ENCODE data around the gene LCP2. TPM values are rescaled to one million over a fixed set of nuclear protein-coding genes. Genes with fewer than 3 reads are reported as not detected.

LCP2 gene
- polyA plus RNA-seq, 3 donors: 2.7 to 3.1 (median 3.0) TPM

DNA sequence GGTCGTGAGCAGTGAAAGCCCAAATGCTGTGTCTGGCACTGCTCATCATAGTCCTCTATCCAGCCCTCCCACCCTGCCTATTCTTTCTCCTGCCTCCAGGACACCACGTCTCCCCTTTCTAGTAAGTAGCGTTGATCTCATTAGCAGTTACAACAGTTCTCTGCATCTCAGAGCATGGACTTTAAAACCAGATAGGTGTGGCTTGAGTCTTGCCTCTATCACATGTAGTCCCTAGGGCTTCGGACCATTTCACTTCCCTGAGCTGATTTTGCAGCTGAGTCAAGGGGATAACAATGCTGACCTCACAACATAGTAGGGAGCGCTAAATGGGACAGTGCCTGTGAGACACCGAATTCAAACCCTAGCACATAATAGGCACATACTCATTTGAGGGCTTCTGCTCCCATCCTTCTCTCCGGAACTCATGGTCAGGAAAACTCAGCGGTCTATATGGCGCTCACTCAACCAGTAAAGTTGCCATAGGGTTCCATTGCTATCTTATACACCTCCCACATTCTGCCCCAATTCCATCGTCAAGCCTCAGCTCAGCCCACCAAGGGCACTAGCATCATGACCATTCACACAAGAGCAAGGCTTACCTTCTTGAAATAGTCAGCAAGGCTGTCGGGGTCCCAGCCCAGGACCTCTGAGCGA, 515 bp downstream of the LCP2 start:
- no peak for DNase-seq

- no peak for DNase-seq
These were observed 1.3 kb downstream of the LCP2 start for GRCh38 chr5:170296036-170296934.

DNA sequence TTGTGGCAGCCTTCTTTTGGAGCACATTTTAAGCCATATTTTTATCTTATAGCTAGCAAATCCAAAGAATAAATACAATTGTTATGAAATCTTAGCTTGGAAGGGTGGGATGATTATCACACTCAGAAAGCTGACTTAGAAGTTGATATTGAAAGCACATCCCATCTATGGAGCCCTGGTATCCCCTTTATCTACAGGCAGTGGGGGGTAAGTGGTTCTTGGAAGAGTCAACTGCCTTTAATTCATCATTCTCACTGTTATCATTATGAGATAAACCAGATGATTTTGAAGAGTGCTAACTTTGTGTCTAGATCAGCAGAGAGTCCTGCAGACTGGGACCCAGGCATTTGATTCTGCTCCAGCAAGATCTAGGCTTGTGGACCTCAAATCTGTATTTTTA, 3.0 kb downstream of the LCP2 start:
- no peak for DNase-seq

DNA sequence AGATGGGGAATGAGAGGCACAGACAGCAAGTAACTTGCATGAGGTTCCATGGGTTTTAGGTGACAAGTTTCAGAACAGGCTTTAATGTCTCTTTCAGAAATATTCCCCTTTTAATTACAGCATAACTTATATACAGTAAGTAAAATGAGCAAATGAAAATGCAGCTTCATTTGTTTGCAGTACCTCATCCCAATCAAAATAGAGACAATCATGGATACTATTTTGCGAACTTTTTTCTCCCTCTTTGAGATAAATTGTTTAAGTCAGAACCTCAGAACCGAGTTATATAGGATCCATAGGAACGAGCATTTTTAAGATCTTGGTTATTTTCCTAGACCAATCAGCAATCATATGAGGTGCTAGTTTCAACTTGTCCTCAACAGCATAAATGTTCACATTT, 3.5 kb downstream of the LCP2 start:
- no peak for DNase-seq

- no peak for DNase-seq
These were observed 4.3 kb downstream of the LCP2 start for GRCh38 chr5:170293273-170293672.

GRCh38 chr5:170292179-170293104, 5.1 kb downstream of the LCP2 start:
- no peak for DNase-seq

GRCh38 chr5:170290498-170290897, 7.1 kb downstream of the LCP2 start:
- DNase-seq: no peak

GRCh38 chr5:170289764-170290163, 7.8 kb downstream of the LCP2 start:
- DNase-seq: no peak

DNA sequence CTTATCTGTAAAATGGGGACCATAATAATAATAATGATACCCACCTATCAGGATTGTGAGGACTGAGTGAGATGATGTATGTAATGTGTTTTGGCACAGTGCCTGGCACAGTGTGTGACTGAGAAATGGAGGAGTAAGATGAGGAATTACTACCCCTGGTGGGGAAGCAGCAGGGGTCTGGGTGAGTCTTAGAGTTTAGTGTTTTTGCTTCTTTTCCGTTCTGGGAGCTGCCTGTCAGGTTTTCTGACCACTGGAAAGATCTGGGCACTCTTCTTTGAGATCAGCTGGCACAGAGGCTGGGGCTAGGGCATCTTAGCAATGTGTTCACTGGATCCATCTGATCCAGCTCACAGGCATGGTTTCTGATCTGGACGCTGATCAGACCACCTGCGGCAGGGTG, 8.5 kb downstream of the LCP2 start:
- no peak for DNase-seq

DNA sequence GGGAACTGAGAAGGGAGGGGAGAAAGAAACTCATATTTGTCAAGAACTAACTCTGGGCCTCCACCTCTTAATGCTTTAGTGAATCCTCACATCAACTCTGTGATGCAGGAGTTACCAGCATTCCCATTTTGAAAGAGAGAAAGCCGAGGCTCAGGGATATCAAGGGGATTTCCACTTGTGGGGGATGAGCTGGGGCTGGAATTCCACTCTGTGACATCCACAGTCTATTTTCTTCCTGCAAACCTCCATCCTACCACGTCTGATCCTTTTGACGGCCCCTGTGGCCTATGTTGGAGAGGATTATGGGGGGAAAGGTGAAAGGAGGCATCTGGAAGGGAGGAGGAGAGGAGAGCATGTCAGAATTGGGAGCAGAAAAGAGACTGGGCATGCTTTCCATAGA, 9.0 kb downstream of the LCP2 start:
- DNase-seq: no peak

- no peak for DNase-seq
These were observed 9.4 kb downstream of the LCP2 start for GRCh38 chr5:170288151-170288550.

DNA sequence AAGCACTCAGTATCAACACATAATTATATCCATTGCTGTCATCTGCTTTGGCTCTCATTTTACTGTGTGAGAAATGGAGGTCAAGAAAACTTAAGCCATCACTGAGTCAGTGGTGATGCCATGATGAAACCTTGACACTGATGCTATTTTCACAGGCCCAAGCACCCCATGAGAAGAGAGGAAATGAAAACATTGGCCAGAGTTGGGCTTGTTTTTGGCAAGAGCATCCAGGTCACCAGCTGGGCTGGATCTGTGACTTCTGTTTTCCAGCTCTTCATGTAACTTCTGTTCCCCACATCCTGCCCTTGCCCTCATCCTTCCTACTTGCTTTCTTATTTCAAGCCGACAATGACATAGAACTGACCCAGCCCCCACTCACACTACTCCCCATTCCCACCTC, 10.0 kb downstream of the LCP2 start:
- no peak for DNase-seq

DNA sequence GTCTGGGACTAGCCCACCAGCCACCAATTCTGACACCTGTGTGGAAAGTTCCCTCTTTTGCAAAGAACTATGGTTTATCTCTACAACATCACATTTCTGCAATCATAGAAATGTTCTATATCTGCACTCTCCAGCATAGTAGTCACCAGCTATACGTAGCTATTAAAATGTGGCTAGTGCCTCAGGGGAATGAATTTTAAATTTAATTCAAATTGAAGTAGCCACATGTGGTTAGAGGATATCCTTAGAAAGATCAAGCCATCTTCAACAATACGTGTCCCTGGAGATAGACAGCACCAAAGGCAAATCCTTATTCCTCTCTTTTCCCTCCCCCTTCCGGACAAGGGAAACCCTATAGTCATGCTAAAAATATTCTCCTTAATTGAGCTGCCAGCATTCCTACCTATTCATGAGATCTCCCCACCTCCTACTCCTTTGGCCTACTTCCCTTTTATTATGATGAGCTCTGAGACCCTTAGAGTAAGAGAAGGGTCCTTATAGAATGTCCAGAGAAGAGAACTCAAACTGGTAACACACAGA, 11.1 kb downstream of the LCP2 start:
- no peak for DNase-seq

GRCh38 chr5:170285181-170285580, 12.4 kb downstream of the LCP2 start:
- DNase-seq: no peak

- no peak for DNase-seq
These were observed 13.3 kb downstream of the LCP2 start for GRCh38 chr5:170284231-170284630.

DNA sequence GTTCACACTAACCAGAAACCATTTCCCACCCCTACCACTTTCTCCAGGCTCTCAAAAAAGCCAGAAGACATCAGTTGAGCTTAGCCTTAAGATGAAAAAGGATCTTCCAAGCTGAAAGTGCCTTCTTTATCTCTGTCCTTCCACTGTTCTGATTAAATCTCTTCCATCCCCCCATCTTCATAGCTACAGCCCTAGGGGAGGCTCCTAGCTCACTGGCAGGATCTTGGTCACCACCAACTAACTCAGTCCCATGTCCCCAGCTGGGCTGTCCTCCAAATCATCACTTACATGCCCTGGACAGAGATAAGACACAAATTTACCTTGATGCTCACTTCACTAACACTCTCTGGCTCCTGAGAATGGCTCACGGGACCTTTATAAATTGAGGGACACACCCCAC, 14.3 kb downstream of the LCP2 start:
- no peak for DNase-seq

- no peak for DNase-seq
These were observed 17.5 kb downstream of the LCP2 start for GRCh38 chr5:170280011-170280493.

GRCh38 chr5:170279459-170279817, 18.1 kb downstream of the LCP2 start:
- no peak for DNase-seq

DNA sequence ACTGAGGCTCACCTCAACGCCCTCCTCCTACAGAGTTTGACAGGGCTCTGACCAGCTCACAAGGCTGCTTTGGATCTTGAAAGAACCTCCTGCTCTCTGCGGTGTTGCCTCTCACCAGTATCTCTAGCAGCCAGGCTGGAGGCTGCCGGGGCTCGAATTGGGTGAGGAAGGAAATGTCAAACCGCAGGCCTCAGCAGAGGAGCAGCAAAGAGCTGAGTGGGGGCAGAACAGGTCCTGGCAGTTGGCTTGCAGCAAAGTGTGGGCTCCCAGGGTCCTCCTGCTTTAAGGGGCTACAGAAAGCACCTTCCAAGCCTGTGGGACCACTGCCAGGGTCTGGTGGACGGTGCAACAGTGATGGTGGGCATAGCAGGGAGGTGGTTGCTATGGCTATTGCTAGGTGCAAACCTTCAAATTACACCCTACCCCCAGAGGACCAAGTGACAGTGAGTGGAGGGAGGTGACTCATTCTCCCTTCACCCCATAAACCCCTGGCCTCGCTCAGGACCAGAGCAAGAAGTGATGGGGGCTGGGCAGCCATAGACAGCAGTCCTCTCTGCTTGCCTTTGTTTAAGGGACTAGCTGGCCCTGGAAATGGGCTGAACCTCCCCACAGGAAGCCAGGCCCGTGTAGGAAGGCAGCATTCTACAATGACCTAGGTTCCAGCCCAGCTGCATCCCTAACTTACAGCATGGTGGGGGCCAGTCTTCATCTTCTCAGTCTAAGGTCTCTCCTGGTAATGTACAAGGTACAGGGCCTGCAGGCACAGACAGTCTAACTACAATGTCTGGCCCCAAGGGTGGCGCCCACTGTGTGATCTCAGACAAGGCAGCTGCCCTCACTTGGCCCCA, 18.7 kb downstream of the LCP2 start:
- DNase-seq: no peak

DNA sequence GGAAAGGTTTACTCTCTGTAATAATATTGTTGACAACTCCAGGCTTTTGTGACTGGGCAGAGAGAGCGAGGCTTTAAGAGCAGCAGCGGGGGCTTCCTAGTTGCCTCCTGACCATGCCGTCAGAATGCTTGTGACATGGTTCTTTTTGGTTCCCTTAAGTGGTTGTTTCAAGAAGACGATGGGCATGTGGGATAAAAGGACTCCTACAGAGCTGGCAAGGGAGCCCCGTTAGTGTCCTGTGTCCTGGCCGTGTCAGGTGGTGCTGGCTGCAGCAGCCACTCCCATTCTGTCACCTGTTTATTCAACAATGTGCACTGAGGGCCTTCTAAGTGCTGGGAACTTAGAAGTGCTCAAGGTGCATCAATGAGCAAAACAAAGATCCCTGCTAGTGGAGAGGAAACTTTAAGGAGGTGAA, 19.7 kb downstream of the LCP2 start:
- no peak for DNase-seq

DNA sequence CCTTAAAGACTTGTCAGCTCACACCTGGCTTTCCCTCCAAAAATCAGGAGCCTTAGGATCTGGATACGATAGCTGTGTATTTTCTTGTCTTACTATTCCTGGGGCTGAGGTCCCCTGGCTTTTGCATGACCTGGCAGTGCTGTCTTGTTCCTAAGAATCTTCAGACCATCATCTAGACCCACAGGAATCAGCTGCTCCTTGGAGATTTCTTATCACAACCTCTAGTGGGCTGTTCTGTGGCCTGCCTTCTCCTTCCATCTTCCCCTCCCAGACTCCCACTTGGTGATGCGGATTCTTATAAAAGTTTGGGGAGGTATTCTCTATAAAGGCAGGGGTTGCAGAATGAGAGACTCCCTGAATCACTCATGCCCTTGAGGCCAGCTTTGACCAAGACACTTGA, 21.4 kb downstream of the LCP2 start:
- DNase-seq: no peak
